ENCODE results near the gene WWC2. TPM values are rescaled to one million over a fixed set of nuclear protein-coding genes. Genes with fewer than 3 reads are reported as not detected.

Gene WWC2
- polyA plus RNA-seq, 4 donors, result 0.22 to 15.6 (median 2.1) TPM

DNA sequence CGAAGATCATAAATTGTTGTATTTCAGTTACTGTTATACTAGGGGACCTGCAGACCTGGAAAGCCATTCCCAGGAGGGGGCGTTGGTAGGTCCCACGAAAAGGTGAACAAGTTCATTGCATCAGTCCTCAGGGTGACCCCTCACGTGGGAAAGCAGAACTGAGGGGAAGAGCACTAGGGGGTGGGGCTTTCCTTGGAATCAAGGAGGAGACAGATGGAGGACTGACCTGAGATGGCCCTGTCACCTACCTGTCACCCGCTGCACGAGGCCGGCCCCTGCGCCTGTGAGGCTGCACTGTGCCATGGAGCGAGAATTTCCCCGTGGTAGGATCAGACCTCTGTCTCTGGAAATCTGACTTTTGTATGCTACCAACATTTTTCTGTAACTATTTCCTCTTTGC is 265.0 kb downstream of the WWC2 start:
- no peaks in the 10 kb centered on the region for H3K9me3 ChIP-seq (ENCODE audit: control insufficient read depth in 2 of 2, insufficient read depth in 1 of 2, low read depth in 1 of 2, low read length in 1 of 2)
- no peak overlapping the region for H3K27ac ChIP-seq (ENCODE audit: low read depth in 1 of 3, low read length in 2 of 3)
- no peak for FAIRE-seq
- H3K27me3 ChIP-seq (ENCODE audit: control insufficient read depth in 3 of 3, insufficient read depth in 3 of 3, low read length in 3 of 3), result no peaks in the 10 kb centered on the region
- H3K36me3 ChIP-seq (ENCODE audit: control insufficient read depth in 3 of 3, insufficient read depth in 2 of 3, low read depth in 1 of 3, low read length in 3 of 3), result no peaks in the 10 kb centered on the region
- WGBS, 3 donors, result 66 to 74% (median 73%) methylated on average over 10 of the region's 10 CpGs
- no peak for DNase-seq
- H3K4me1 ChIP-seq (ENCODE audit: control insufficient read depth in 3 of 3, insufficient read depth in 2 of 3, low read depth in 1 of 3, low read length in 2 of 3), result peaks cover 0 to 10% (median 0%) of the 10 kb centered on the region in 3 donors
- H3K4me3 ChIP-seq (ENCODE audit: low read depth in 1 of 3, low read length in 3 of 3), result no peak overlapping the region

DNA sequence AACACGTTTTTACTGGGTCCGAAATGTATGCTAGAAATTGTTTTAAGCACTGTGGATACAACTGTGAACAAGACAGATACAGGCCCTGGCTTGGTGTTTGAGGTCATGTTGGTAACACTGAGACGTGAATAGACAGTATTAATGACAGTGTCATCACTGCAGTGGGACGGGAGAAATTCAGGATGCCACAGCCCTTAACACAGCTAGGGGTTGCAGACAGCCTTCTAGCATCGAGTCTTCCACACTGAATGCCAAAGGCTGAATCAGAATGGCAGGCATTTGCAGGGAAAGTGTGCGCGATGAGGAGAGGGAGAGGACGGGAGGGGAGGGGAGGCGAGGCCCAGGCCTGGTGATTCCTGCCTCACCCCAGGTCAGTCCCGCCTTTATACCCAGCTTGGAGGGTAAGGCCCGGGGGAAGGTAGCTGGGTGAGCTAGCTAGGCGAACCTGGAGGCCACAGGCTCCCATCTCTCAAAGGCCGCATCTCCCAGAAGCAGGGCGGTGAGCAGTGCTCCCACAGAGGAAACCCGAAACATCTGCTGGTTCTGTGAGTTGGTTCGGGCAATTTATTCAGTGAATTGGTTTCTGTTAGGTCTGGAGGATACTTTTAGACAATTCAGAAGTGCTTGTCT is 267.3 kb downstream of the WWC2 start:
- Histone ChIP-seq H3K27ac (ENCODE audit: low read depth in 1 of 3, low read length in 2 of 3) (no peak overlapping the region), H3K27me3 (ENCODE audit: control insufficient read depth in 3 of 3, insufficient read depth in 3 of 3, low read length in 3 of 3) (no peaks in the 10 kb centered on the region), H3K4me3 (ENCODE audit: low read depth in 1 of 3, low read length in 3 of 3) (no peak overlapping the region), H3K9me3 (ENCODE audit: control insufficient read depth in 2 of 2, insufficient read depth in 1 of 2, low read depth in 1 of 2, low read length in 1 of 2) (no peaks in the 10 kb centered on the region), H3K4me1 (ENCODE audit: control insufficient read depth in 3 of 3, insufficient read depth in 2 of 3, low read depth in 1 of 3, low read length in 2 of 3) (peaks cover 0 to 10% (median 0%) of the 10 kb centered on the region in 3 donors), H3K36me3 (ENCODE audit: control insufficient read depth in 3 of 3, insufficient read depth in 2 of 3, low read depth in 1 of 3, low read length in 3 of 3) (no peaks in the 10 kb centered on the region)
- DNase-seq, result no peak
- WGBS, 3 donors, result 80 to 90% (median 89%) methylated on average over 16 of the region's 16 CpGs
- FAIRE-seq, result no peak

DNA sequence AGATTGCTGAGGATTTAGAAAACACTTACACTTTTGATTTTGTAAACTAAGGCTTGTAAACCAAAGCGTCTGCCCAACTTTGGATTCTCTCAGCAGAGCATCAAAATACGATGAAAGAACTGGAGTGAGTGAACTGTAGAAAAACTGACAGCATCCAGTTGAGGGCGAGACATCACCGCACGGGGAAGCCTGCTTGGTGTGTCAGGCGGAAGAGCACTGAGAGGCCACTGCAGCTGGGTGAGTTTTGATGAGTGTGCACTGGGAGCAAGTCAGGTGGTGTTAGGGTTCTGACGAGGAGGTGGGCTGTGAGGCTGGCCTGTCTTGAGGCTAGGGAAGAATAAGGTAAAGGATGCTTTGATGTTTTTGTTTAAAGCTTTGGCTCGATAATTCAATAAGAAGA is 270.0 kb downstream of the WWC2 start:
- WGBS, 3 donors, result 76 to 82% (median 80%) methylated on average over 8 of the region's 8 CpGs
- peaks cover 0 to 4% of the 10 kb centered on the region in 2 donors for H3K9me3 ChIP-seq (ENCODE audit: control insufficient read depth in 2 of 2, insufficient read depth in 1 of 2, low read depth in 1 of 2, low read length in 1 of 2)
- FAIRE-seq (no peak), DNase-seq (no peak)
- no peak overlapping the region for H3K4me3 ChIP-seq (ENCODE audit: low read depth in 1 of 3, low read length in 3 of 3)
- H3K36me3 ChIP-seq (ENCODE audit: control insufficient read depth in 3 of 3, insufficient read depth in 2 of 3, low read depth in 1 of 3, low read length in 3 of 3), result no peaks in the 10 kb centered on the region
- H3K4me1 ChIP-seq (ENCODE audit: control insufficient read depth in 3 of 3, insufficient read depth in 2 of 3, low read depth in 1 of 3, low read length in 2 of 3), result peaks cover 0 to 10% (median 0%) of the 10 kb centered on the region in 3 donors
- no peak overlapping the region for H3K27ac ChIP-seq (ENCODE audit: low read depth in 1 of 3, low read length in 2 of 3)
- H3K27me3 ChIP-seq (ENCODE audit: control insufficient read depth in 3 of 3, insufficient read depth in 3 of 3, low read length in 3 of 3), result no peaks in the 10 kb centered on the region

Other genes with a start within 250 kb of the WWC2 start
- gene DCTD, start 181.9 kb upstream of the WWC2 start, polyA plus RNA-seq, result 10 to 100 TPM; 17.9 to 82.3 (median 47.5) TPM
- gene CLDN22, start 221.0 kb downstream of the WWC2 start, polyA plus RNA-seq, result under 1 TPM in 2 of 4 donors, not detected in 2; 0.03 to 0.06 TPM
- not detected for gene CLDN24, start 223.2 kb downstream of the WWC2 start, polyA plus RNA-seq